HG03439 (cell line): Measurements from ENCODE around the gene IGLL5.
"Not testable (repeated sequence)": the region's sequence is repeated elsewhere in the genome, so short reads cannot be mapped to it uniquely, and the experiment has no call there.

Source experiments
- ATAC-seq: cut with Tn5 transposase; IDR thresholded peaks from one replicate; pipeline ENCODE4 v1.9.1; 2021; ENCODE audit warnings: mild to moderate bottlenecking, moderate library complexity; ENCODE audit not compliant: unreplicated experiment

Gene IGLL5

GRCh38 chr22:22912988-22913253 is 25.3 kb downstream of the IGLL5 start:
- no peak for ATAC-seq

DNA sequence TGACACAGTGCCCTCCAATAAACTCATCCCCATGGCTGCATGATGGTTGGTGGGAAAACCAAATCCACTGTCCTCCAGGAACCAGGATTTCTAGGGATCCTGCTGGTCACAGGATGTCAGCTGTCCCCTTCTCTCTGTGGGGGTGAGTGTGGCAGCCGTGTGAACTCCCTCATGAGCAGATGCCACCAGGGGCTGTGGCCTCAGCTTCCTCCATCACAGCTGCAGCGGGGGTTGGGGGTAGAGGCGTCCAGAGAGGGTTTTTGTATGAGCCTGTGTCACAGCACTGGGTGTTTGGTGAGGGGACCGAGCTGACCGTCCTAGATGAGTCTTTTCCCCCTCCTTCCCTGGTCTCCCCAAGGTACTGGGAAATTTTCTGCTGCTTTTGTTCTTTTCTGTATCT is 26.4 kb downstream of the IGLL5 start:
- no peak for ATAC-seq

DNA sequence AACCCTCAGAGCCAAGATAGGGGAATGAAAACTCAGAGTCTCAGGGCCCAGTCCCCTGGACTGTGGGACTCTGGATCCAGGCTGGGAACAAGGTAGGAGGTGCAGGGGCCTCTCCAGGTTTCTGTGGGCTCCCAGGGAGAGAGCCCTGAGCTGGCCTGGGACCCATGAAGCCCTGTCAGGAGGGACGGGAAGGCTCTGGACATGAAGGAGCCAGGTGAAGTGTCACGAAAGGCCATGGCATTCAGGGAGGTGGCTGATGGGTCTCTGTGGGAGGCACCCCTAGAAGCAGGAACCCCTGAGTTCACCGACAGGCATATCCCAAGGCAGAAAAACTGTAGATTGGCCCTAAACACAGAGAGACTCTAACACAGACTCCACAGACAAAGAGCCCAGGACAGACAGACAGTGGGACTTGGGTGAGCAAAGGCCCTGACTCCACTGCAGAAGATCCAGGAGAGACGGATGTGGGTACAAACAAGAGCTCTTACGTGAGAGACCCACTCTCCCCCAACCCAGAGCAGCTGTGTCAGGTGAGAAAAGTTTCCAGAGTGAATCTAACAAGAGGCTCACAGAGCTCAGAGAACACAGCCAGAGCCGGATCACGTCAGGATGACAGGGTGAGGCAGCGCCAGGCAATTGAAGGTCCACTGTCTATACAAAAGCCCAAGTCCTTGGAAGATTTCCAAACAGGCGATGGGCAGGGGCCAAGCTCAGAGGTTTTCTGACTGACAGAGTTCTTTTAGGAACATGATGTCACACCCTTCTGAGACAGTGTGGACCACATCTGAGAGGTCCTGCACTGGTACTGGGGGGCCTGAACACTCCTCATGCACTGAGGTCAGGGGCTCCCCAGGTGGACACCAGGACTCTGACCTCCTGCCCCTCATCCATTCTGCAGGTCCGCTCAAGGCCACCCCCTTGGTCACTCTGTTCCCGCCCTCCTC is 27.4 kb downstream of the IGLL5 start:
- ATAC-seq = no peak

- ATAC-seq = no peak
These were observed 28.0 kb downstream of the IGLL5 start for GRCh38 chr22:22915670-22916035.

- no peak for ATAC-seq
These were observed 28.8 kb downstream of the IGLL5 start for GRCh38 chr22:22916215-22916951.

DNA sequence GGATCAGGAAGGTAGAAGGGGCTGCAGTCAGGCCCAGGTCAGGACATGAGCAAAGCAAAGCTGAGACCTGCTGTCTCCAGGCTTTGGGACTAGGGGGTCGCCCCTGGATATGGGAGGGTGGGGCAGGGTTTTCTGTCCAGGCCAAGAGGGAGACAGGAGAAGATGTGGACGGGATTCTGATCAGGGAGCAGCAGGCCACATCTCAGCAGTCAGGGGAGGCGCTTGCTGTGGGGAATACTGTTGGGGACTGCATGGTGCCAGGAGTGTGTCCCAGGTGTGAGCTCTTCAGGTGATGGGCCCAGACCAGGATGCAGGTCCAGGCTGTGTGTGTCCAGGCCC is 29.3 kb downstream of the IGLL5 start:
- ATAC-seq = no peak

DNA sequence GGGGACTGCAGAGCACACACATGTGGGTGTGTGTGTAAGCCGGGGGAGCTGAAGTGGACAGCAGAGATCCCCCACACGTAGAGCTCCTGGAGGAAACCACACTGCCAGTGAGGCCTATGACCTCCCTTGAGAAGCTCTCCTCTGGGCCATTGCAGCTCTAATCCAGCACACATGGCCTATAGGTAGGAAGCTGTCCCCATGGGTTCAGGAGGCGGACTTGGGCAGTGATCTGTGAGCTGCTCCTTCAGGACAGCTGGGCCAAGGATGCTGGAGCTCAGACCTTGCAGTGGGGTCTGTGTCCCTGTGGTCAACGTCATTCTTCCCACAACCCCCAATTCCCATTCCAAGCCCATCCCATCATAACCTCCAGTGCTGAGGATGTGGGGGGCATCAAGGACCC is 29.8 kb downstream of the IGLL5 start:
- ATAC-seq = no peak

DNA sequence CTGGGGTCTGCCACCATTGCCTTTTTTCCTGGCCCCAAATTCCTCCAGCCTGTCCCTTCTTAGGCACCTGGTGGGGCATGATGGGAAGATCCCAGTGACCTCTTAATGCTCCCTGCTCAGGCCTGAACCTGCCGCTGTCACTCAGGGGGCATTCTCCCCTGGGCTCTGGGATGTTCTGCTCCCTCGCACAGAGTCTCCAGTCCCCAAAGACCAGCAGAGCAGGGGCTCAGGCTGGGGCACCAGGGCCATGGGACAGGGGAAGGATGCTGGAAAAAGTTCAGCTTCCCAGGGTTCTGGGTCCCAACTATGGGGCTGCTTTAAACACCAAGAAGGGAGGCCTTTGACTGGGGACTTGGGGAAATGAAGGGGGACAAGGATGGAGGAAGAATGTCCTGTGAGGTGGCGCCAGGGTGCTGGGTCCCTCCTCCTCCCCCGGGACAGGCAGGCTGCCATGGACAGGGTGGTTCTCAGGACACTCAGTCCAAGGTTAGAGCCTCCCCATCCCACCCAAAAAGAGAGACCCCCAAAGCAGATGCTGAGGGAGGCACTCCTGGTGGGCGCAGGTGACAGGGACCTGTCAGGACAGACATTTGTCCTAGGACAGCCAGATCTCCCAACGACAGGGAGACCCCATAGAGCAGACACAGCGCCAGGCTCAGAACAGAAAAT is 30.8 kb downstream of the IGLL5 start:
- ATAC-seq = no peak

DNA sequence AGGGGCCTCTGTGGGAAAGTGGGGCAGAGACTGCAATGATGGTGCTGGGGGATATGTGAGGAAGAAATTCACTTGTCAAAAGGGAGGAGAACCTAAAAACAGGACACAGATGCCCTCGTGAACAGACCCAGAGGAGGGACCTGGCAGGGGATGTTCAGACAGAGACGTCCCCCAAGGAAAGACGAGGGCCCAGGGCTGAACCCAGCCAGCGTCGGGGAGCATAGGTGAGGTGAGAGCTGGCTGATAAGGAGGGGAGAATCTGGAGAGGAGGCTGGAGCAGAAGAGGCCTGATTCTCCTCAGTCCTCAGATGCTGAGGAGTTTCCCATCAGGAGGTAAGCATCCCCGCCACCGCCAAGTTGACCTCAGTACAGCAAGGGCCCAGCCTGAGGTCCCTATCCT is 31.4 kb downstream of the IGLL5 start:
- ATAC-seq = no peak

GRCh38 chr22:22920104-22920654 is 32.6 kb downstream of the IGLL5 start:
- no peak for ATAC-seq

DNA sequence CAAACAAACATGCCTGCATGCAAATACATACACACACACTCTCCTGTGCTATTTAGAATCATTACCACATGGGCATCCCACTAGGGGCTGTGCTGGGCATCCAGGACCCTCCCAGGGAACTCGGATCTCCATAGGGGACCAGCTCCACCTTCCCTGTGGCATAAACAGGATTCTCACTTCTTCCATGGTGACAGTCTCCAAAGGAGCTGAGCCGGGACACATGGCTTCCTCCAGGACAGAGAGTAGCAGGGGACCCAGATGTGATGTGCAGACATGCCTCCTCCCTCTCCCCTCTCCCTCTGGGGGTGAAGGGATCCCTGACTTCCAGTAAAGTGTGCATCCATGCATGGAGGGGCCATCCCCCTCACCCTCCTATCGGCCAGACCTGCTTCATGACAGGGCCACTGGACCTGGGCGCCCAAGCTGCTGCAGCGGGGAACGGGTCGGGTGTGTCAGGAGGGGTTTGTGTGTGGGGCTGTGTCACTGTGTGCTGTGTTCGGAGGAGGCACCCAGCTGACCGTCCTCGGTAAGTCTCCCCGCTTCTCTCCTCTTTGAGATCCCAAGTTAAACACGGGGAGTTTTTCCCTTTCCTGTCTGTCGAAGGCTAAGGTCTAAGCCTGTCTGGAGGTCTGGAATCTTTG is 33.4 kb downstream of the IGLL5 start:
- ATAC-seq = no peak

DNA sequence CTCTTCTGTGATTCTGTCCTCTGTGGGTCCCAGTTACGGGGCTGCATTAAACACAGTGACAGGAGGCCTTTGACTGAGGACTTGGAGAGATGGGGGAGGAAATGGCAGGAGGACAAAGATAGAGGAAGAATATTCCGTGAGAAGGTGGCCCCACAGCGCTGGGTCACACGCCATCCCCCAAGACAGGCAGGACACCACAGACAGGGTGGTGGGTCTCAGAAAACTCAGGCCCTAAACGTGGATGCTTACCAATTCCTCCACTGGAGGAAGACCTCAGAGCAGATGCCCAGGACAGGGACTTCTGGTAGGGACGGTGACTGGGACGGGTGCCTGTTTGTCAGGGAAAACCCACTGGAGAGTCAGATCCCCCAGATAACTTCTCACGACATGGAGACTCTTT is 34.0 kb downstream of the IGLL5 start:
- no peak for ATAC-seq

DNA sequence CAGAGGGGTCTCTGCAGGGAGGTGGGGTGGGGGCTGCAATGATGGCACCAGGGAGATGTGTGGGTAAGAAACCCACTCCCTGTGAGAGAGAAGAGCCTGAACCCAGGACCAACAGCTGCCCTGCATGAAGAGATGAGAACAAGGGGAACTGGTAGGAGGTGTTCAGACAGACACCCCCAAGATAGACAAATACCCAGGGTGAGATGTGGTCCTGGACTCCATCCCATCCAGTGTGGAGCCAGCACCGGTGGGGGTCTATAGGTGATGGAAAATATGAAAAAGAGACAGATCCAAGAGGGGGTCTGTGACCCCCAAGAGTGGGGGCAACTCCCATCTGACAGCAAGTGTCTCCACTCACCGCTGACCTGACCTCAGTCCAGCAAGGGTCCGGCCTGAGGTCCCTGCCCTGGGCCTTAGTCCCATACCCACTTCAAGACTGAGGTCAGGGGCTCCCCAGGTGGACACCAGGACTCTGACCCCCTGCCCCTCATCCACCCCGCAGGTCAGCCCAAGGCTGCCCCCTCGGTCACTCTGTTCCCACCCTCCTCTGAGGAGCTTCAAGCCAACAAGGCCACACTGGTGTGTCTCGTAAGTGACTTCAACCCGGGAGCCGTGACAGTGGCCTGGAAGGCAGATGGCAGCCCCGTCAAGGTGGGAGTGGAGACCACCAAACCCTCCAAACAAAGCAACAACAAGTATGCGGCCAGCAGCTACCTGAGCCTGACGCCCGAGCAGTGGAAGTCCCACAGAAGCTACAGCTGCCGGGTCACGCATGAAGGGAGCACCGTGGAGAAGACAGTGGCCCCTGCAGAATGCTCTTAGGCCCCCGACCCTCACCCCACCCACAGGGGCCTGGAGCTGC is 34.7 kb downstream of the IGLL5 start:
- ATAC-seq = not testable (repeated sequence)

- no peak for ATAC-seq
These were observed 35.3 kb downstream of the IGLL5 start for GRCh38 chr22:22922954-22923319.

DNA sequence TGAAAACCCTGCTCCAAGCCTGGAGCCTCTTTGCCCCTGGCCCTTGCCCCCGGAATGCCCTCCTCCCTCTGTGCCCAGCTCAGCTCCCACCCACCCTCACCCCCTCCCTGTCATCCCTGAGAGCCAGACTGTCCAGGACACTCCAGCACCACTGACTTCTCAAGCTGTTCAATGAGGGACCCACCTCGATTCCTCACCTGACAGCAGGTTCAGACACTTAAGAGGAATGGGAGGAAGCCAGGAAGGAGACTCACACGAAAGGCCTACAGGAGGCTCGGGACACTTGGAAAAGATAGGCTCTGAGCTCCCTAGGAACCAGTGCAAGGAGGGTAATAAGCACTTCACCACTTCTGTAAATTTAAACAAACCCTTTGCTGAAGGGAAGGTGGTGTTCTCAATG is 35.8 kb downstream of the IGLL5 start:
- ATAC-seq = no peak

DNA sequence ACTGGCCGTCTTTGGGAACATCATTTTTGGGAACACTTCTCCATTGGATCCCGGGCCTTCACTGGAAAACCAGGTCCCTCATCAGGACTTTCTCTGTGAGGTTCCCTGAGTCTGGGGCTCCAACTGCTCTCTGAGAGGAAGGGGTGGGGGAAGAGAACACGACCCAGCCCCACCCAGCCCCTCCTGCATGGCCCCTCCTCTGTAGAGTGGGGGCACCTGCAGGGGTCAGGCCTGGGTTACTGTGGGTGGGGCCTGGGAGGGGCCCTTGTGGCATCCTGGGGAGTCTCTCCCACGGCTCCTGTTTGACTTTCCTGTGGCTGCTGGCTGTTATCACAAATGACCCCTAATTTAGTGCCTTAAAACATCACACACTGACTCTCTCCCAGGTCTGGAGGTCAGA is 36.3 kb downstream of the IGLL5 start:
- ATAC-seq = no peak

DNA sequence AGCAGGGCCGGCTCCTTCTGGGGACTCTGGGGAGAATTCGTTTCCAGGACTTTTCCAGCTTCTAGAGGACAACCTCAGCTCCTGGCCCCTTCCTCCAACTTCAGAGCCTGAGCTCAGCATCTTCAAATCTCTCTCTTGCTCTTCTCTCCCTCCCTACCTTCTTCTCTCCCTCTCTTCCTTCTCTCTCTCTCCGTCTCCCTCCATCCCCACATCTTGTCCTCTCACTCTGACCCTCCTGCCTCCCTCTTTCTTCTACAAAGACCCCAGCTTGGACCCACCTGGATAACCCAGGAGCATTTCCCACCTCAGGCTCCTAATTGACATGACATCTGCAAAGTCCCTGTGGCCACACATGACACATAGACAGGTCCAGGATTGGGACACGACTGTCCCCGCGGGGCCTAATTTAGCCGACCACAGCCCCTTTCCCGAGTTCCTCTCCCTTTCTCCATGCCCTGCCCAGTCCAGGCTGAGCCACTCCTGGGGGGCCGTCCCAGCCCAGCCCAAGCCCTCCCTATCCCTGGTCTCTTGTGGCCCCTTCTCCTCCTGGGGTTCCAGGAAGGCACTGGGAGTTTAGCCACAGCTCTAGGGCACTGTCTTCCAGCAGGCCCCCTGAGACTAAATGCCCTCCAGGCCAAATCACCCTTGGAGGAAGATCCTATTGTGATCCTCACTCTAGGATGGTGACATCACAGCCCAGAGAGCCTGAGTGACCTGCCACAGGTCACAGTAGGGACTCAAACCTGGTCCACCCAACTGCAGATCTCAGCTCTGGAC is 36.9 kb downstream of the IGLL5 start:
- ATAC-seq = no peak

GRCh38 chr22:22925146-22925804 is 37.7 kb downstream of the IGLL5 start:
- ATAC-seq = no peak

GRCh38 chr22:22925805-22926369 is 38.3 kb downstream of the IGLL5 start:
- no peak for ATAC-seq
